ENCODE results near the gene ACOX2.

DNA sequence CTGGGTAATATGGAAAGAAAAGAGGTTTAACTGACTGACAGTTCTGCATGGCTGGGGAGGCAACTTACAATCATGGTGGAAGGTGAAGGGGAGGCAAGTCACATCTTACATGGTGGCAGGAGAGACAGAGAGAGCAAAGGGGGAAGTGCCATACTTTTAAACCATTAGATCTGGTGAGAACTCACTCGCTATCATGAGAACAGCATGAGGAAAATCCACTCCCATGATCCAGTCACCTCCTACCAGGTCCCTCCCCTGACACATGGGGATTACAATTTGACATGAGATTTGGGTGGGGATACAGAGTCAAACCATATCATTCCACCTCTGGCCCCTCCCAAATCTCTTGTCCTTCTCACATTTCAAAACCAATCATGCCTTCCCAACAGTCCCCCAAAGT lies 16.0 kb upstream of the ACOX2 start:
- TF ChIP-seq, protein P1, sequence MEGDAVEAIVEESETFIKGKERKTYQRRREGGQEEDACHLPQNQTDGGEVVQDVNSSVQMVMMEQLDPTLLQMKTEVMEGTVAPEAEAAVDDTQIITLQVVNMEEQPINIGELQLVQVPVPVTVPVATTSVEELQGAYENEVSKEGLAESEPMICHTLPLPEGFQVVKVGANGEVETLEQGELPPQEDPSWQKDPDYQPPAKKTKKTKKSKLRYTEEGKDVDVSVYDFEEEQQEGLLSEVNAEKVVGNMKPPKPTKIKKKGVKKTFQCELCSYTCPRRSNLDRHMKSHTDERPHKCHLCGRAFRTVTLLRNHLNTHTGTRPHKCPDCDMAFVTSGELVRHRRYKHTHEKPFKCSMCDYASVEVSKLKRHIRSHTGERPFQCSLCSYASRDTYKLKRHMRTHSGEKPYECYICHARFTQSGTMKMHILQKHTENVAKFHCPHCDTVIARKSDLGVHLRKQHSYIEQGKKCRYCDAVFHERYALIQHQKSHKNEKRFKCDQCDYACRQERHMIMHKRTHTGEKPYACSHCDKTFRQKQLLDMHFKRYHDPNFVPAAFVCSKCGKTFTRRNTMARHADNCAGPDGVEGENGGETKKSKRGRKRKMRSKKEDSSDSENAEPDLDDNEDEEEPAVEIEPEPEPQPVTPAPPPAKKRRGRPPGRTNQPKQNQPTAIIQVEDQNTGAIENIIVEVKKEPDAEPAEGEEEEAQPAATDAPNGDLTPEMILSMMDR (IDR thresholded peaks at IDR 0.05; ENCODE audit: low read depth, low read length) = no peak
- no peak for TF ChIP-seq EZH2phosphoT487 (IDR thresholded peaks at IDR 0.05; ENCODE audit: low read depth)

Data from OCI-LY3 (cell line).